Measurements from ENCODE around the gene GOLGA6D. TPM values are rescaled to one million over a fixed set of nuclear protein-coding genes. Genes with fewer than 3 reads are reported as not detected.
"Not testable (repeated sequence)": the region's sequence is repeated elsewhere in the genome, so short reads cannot be mapped to it uniquely, and the experiment has no call there.

Gene GOLGA6D
- total and polyA plus RNA-seq, 2 experiments from 2014 or later = not detected

DNA sequence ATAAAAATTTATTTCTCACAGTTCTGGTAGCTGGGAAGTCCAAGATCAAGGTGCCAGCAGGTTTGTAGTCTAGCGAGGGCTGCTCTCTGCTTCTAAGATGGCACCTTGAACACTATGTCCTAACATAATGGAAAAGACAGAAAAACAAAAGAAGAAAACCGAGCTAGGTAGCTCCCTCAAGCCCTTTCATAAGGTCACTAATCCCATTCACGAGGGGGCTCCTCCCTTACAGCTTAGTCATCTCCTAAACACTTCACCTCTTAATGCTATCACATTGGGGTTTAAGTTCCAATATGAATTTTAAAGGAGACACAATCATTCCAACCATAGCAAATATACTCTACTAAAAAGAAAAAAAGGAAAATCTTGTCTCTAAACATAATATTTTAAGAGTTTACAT is 23.6 kb downstream of the GOLGA6D start:
- no peaks in the 10 kb centered on the region for H3K79me2 ChIP-seq
- 66% methylated on average over 3 of the region's 3 CpGs for WGBS (ENCODE audit: low lambda C conversion rate, missing lambda C conversion rate)
- H3K27ac ChIP-seq = no peak overlapping the region

DNA sequence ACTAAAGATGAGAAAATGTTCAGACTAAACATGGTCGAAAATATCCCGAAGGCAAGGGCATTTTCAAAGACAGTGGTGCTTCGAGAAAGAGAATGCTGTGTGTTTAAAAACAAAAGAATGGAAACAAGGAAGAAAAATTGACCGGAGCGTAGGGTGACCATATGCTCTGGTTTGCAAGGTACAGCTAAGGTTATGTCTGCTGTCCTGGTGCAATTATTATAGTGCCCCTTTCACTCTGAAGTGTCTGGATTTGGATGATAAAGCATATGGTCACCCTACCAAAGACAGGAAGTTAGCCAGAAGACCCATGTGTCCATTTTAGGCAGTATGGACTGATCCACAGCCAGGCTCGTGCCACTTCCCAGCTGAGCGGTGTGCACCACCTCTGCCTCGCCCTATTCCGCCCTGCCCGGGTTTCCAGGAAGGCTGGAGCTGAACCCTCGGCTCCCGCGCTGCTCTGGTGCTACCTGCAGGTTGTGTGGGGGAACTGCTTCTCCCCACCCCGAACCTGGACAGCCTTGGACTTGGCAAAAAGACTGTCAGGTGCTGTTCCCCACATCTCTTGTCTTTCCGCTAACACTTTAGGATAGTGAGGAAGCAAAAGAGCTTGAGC is 25.2 kb downstream of the GOLGA6D start:
- Histone ChIP-seq H3K9me3 (ENCODE audit: low read depth) (no peaks in the 10 kb centered on the region), H3K9me2 (replicated peaks; ENCODE audit: insufficient read depth) (no peaks in the 10 kb centered on the region), H3K4me2 (no peak overlapping the region), H3K27ac (no peak overlapping the region), H3K4me1 (ENCODE audit: insufficient read depth) (no peaks in the 10 kb centered on the region), H3K36me3 (replicated peaks; ENCODE audit: insufficient read depth, low read depth) (no peaks in the 10 kb centered on the region), H3K4me3 (no peak overlapping the region), H2AFZ (no peak overlapping the region), H3K79me2 (no peaks in the 10 kb centered on the region), H4K20me1 (ENCODE audit: insufficient read depth, poor library complexity, severe bottlenecking) (no peaks in the 10 kb centered on the region), H3K27me3 (no peaks in the 10 kb centered on the region)
- TF ChIP-seq EZH2phosphoT487 (IDR thresholded peaks at IDR 0.05; ENCODE audit: low read depth, severe bottlenecking, unreplicated experiment) = no peak
- TF ChIP-seq, protein P1, sequence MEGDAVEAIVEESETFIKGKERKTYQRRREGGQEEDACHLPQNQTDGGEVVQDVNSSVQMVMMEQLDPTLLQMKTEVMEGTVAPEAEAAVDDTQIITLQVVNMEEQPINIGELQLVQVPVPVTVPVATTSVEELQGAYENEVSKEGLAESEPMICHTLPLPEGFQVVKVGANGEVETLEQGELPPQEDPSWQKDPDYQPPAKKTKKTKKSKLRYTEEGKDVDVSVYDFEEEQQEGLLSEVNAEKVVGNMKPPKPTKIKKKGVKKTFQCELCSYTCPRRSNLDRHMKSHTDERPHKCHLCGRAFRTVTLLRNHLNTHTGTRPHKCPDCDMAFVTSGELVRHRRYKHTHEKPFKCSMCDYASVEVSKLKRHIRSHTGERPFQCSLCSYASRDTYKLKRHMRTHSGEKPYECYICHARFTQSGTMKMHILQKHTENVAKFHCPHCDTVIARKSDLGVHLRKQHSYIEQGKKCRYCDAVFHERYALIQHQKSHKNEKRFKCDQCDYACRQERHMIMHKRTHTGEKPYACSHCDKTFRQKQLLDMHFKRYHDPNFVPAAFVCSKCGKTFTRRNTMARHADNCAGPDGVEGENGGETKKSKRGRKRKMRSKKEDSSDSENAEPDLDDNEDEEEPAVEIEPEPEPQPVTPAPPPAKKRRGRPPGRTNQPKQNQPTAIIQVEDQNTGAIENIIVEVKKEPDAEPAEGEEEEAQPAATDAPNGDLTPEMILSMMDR (IDR thresholded peaks at IDR 0.05; ENCODE audit: poor library complexity) = peak; percentile 51
- TF ChIP-seq EZH2 (IDR thresholded peaks at IDR 0.05; ENCODE audit: borderline replicate concordance) = no peak
- 33% methylated on average over 15 of the region's 15 CpGs for WGBS (ENCODE audit: low lambda C conversion rate, missing lambda C conversion rate)
- DNase-seq (ENCODE audit: low spot score) = peak; percentile 78

More for the DNA sequence above, 23.6 kb downstream of the GOLGA6D start:
- no peak for DNase-seq (ENCODE audit: low spot score)
- no peaks in the 10 kb centered on the region for H3K9me2 ChIP-seq (replicated peaks; ENCODE audit: insufficient read depth)
- H3K4me3 ChIP-seq = no peak overlapping the region
- H4K20me1 ChIP-seq (ENCODE audit: insufficient read depth, poor library complexity, severe bottlenecking) = no peaks in the 10 kb centered on the region
- H3K9me3 ChIP-seq (ENCODE audit: low read depth) = no peaks in the 10 kb centered on the region
- H3K36me3 ChIP-seq (replicated peaks; ENCODE audit: insufficient read depth, low read depth) = no peaks in the 10 kb centered on the region
- TF ChIP-seq, protein P1 (IDR thresholded peaks at IDR 0.05; ENCODE audit: poor library complexity) = no peak
- TF ChIP-seq EZH2phosphoT487 (IDR thresholded peaks at IDR 0.05; ENCODE audit: low read depth, severe bottlenecking, unreplicated experiment) (no peak), EZH2 (IDR thresholded peaks at IDR 0.05; ENCODE audit: borderline replicate concordance) (no peak)
- H2AFZ ChIP-seq = no peak overlapping the region
- H3K4me1 ChIP-seq (ENCODE audit: insufficient read depth) = no peaks in the 10 kb centered on the region
- no peaks in the 10 kb centered on the region for H3K27me3 ChIP-seq
- H3K4me2 ChIP-seq = no peak overlapping the region

DNA sequence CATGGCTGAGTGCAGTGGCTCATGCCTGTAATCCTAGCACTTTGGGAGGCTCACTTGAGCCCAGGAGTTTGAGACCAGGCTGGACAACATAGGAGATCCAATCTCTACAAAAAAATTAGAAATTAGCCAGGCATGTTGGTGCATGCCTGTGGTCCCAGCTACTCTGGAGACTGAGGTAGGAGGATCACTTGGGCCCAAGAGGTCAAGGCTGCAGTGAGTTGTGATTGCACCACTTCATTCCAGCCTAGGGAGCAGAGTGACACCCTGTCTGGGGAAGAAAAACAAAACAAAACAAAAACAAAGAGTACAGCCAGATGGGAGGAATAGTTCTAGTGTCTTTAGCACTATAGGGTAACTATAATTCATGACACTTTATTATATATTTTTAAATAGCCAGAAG is 27.1 kb downstream of the GOLGA6D start:
- DNase-seq (ENCODE audit: low spot score) = no peak
- Histone ChIP-seq H3K4me1 (ENCODE audit: insufficient read depth) (no peaks in the 10 kb centered on the region), H3K9me3 (ENCODE audit: low read depth) (no peaks in the 10 kb centered on the region), H3K27me3 (no peaks in the 10 kb centered on the region), H3K4me3 (no peak overlapping the region), H3K4me2 (no peak overlapping the region), H2AFZ (no peak overlapping the region), H3K27ac (no peak overlapping the region), H3K36me3 (replicated peaks; ENCODE audit: insufficient read depth, low read depth) (no peaks in the 10 kb centered on the region), H4K20me1 (ENCODE audit: insufficient read depth, poor library complexity, severe bottlenecking) (no peaks in the 10 kb centered on the region), H3K9me2 (replicated peaks; ENCODE audit: insufficient read depth) (no peaks in the 10 kb centered on the region), H3K79me2 (no peaks in the 10 kb centered on the region)
- TF ChIP-seq, protein P1 (IDR thresholded peaks at IDR 0.05; ENCODE audit: poor library complexity) = no peak
- TF ChIP-seq EZH2phosphoT487 (IDR thresholded peaks at IDR 0.05; ENCODE audit: low read depth, severe bottlenecking, unreplicated experiment) (no peak), EZH2 (IDR thresholded peaks at IDR 0.05; ENCODE audit: borderline replicate concordance) (no peak)

DNA sequence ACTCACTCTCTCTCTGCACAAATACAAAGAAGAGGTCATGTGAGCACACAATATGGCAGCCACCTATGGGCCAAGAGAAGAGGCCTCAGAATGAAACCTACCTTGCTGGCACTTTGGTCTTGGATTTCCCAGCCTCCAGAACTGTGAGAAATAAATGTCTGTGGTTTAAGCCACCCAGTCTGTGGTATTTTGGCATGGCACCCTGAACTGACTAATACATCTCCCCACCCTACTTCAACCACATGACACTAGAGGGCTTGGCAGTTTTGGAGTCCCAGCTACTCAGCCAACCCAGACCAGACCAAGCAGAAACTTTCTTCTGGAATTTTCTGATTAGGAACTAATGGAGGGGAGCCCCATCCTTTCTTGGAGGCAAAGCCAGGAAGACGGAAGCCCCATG is 29.9 kb downstream of the GOLGA6D start:
- not testable (repeated sequence) for H3K36me3 ChIP-seq (replicated peaks; ENCODE audit: insufficient read depth, low read depth); H3K27me3 ChIP-seq; H3K4me3 ChIP-seq; H3K4me1 ChIP-seq (ENCODE audit: insufficient read depth); DNase-seq (ENCODE audit: low spot score); H3K27ac ChIP-seq; H2AFZ ChIP-seq; H3K79me2 ChIP-seq; H3K9me3 ChIP-seq (ENCODE audit: low read depth); H3K9me2 ChIP-seq (replicated peaks; ENCODE audit: insufficient read depth); H4K20me1 ChIP-seq (ENCODE audit: insufficient read depth, poor library complexity, severe bottlenecking); H3K4me2 ChIP-seq
- 100% methylated on average over 1 of the region's 1 CpG for WGBS (ENCODE audit: low lambda C conversion rate, missing lambda C conversion rate)
